Stomach (tissue), 9 donors: ENCODE measurements around the gene BCL6. TPM values are rescaled to one million over a fixed set of nuclear protein-coding genes. Genes with fewer than 3 reads are reported as not detected.
A peak's percentile ranks its signal among the peaks of the same experiment; 100 is the strongest.

ENCODE experiments used
- DNase-seq, 2 donors: peaks; one replicate each; pipeline versions ENCODE4 v3.0.0 to v3.0.0-alpha.2; 2013 to 2019
- H3K27ac ChIP-seq, 5 donors: fragments of 200-600 bp in 4 of 5; sonication (generic) in 4 of 5; one replicate each; pipeline ENCODE4 v1.5.1; 2013 to 2019; ENCODE audit warnings: mild to moderate bottlenecking in 1 of 5, moderate library complexity in 1 of 5
- H3K27me3 ChIP-seq, 3 donors: fragments of 200-600 bp; sonication (generic); one replicate each; pipeline ENCODE4 v1.5.1; 2017 to 2019; ENCODE audit warnings: mixed run types in 1 of 3
- H3K36me3 ChIP-seq, 4 donors: fragments of 200-600 bp; sonication (generic); 1 replicate in 3 of 4; 2 replicates in 1 of 4; pipeline ENCODE4 v1.5.1; 2016 to 2019
- H3K4me1 ChIP-seq, 4 donors: fragments of 200-600 bp; sonication (generic); one replicate each; pipeline ENCODE4 v1.5.1; 2016 to 2019
- H3K4me3 ChIP-seq, 4 donors: fragments of 200-600 bp; sonication (generic) in 3 of 4; one replicate each; pipeline ENCODE4 v1.5.1; 2016 to 2019; ENCODE audit warnings: mild to moderate bottlenecking in 1 of 4
- H3K9me3 ChIP-seq, 4 donors: fragments of 200-600 bp; sonication (generic); one replicate each; pipeline ENCODE4 v1.5.1; 2016 to 2019
- EP300 ChIP-seq: sonication (generic); formaldehyde crosslinking; IDR thresholded peaks from one replicate; pipeline ENCODE4 v1.6.1; 2017; ENCODE audit warnings: antibody characterized with exemption
- POLR2A ChIP-seq, 4 donors: fragments of 450-650 bp; IDR thresholded peaks; one replicate each; pipeline ENCODE4 v1.6.1; 2016; ENCODE audit warnings: antibody characterized with exemption in 4 of 4, control low read depth in 2 of 4, mild to moderate bottlenecking in 1 of 4, moderate library complexity in 1 of 4
- POLR2AphosphoS5 ChIP-seq, 3 donors: sonication (generic); formaldehyde crosslinking; IDR thresholded peaks; one replicate each; pipeline ENCODE4 v1.6.1; 2016; ENCODE audit warnings: antibody characterized with exemption in 3 of 3
- whole genome bisulfite sequencing, 5 donors: extraction: QIAGEN DNeasy Blood & Tissue Kit in 3 of 5; methylation state at CpG; one replicate each; pipeline versions ENCODE4 v1.1.5 to v1.1.7; 2013 to 2018; 5-methylcytosine and 5-hydroxymethylcytosine counted together
- intact Hi-C: fragments of 100-400 bp; cut with DNase I; formaldehyde crosslinking; loops from one replicate; pipeline ENCODE4 v1.15.1; 2023; ENCODE audit warnings: low total_unique reads
- polyA plus RNA-seq, 3 donors: library from polyadenylated mRNA; stranded (reverse); fragments of 200-250 nt; gene quantifications; one replicate each; pipeline ENCODE4 v1.2.3, GENCODE V29; 2013
- total RNA-seq, 5 donors: library from RNA; depleted of rRNA; stranded (reverse); fragments of >200 nt; gene quantifications; one replicate each; pipeline versions ENCODE4 v1.1.0 to v1.2.3, GENCODE V29; 2014 to 2016
- TF ChIP-seq, protein P1 (sequence below), 7 experiments: fragments of 450-650 bp in 4 of 7; fragments of 200-600 bp in 3 of 7; sonication (generic) in 3 of 7; IDR thresholded peaks; one replicate each; pipeline ENCODE4 v1.5.1; 2016 to 2019; ENCODE audit warnings: antibody characterized with exemption in 7 of 7, control low read depth in 2 of 7, mild to moderate bottlenecking in 1 of 7
- donor health status: healthy with polysubstance abuse.
- donor health status: Bipolar disorder and iron deficiency.
- donor health status: healthy.

Gene BCL6
- total and polyA plus RNA-seq, 8 donors = 11.1 to 112 (median 37.7) TPM

DNA sequence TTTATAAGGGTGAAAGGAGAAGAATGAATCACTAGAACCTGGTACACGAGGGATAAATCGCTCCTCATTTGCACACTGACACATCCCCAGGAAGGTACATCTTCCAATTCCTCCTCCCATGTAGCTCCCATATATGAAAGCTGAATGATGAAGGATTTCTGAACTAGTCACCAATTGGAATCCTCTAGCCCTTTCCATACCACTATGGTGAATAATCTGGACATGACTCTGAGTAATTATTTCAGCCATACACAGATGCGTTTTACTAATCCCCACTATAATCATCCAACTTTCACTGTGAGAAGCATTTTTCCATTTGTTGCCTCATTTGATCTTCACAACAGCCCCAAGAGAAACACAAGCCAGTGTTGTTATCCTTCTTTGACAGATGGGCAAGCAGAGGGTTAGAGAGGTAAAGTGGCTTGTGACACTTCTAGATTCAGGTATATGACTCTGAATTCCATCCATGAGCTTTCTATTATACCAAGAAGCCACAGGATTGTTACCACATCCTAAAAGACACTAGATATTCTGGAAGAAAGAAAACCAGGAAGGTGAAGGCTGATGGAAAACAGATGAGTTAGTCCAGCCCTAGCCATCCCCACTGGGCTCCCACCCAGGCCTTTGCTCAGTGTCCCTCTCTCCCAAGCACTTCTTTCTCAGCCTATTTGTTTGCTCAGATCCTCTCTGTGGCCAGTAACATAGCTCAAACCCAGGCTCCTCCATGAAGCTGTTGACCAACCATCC, 22.2 kb upstream of the BCL6 start:
- 88 to 91% (median 89%) methylated on average over 3 of the region's 3 CpGs for WGBS, 5 donors
- Histone ChIP-seq H3K27me3 (no peaks in the 10 kb centered on the region), H3K4me1 (peaks cover 0 to 10% (median 9%) of the 10 kb centered on the region in 4 donors), H3K27ac (no peak overlapping the region), H3K36me3 (no peaks in the 10 kb centered on the region), H3K9me3 (no peaks in the 10 kb centered on the region), H3K4me3 (no peak overlapping the region)
- no peak for DNase-seq
- TF ChIP-seq, protein P1, sequence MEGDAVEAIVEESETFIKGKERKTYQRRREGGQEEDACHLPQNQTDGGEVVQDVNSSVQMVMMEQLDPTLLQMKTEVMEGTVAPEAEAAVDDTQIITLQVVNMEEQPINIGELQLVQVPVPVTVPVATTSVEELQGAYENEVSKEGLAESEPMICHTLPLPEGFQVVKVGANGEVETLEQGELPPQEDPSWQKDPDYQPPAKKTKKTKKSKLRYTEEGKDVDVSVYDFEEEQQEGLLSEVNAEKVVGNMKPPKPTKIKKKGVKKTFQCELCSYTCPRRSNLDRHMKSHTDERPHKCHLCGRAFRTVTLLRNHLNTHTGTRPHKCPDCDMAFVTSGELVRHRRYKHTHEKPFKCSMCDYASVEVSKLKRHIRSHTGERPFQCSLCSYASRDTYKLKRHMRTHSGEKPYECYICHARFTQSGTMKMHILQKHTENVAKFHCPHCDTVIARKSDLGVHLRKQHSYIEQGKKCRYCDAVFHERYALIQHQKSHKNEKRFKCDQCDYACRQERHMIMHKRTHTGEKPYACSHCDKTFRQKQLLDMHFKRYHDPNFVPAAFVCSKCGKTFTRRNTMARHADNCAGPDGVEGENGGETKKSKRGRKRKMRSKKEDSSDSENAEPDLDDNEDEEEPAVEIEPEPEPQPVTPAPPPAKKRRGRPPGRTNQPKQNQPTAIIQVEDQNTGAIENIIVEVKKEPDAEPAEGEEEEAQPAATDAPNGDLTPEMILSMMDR (IDR thresholded peaks at IDR 0.05) = no peak
- TF ChIP-seq POLR2AphosphoS5 (IDR thresholded peaks at IDR 0.05) = no peak
- intact Hi-C loops = no loop called here

DNA sequence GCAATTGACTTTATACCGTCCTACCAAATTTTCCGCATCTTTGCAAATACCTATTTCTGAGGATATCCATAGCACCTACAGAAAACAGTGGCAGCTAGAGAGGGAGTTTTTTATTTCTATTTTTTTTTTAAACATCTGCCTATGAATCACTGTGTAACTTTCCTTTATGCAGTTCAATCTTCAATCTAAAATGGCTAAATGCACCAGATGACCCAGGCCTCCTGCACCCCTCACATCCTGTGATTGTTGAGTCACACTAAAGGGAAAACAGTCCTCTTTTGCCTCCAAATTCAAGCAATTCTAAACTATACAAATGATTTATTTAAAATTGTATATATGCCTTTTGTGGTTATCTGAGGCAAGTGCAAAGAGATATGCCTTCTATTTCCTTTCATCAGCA, 20.1 kb upstream of the BCL6 start:
- Histone ChIP-seq H3K4me3 (no peak overlapping the region), H3K27me3 (no peaks in the 10 kb centered on the region), H3K27ac (no peak overlapping the region), H3K9me3 (no peaks in the 10 kb centered on the region), H3K4me1 (peaks cover 0 to 10% (median 9%) of the 10 kb centered on the region in 4 donors), H3K36me3 (no peaks in the 10 kb centered on the region)
- WGBS, 5 donors = 94 to 99% (median 96%) methylated on average over 2 of the region's 2 CpGs
- no peak for DNase-seq
- no peak for TF ChIP-seq POLR2A (IDR thresholded peaks at IDR 0.05)
- no peak for TF ChIP-seq POLR2AphosphoS5 (IDR thresholded peaks at IDR 0.05)
- TF ChIP-seq, protein P1 (IDR thresholded peaks at IDR 0.05) = no peak
- no peak for TF ChIP-seq EP300
- intact Hi-C loops = no loop called here

DNA sequence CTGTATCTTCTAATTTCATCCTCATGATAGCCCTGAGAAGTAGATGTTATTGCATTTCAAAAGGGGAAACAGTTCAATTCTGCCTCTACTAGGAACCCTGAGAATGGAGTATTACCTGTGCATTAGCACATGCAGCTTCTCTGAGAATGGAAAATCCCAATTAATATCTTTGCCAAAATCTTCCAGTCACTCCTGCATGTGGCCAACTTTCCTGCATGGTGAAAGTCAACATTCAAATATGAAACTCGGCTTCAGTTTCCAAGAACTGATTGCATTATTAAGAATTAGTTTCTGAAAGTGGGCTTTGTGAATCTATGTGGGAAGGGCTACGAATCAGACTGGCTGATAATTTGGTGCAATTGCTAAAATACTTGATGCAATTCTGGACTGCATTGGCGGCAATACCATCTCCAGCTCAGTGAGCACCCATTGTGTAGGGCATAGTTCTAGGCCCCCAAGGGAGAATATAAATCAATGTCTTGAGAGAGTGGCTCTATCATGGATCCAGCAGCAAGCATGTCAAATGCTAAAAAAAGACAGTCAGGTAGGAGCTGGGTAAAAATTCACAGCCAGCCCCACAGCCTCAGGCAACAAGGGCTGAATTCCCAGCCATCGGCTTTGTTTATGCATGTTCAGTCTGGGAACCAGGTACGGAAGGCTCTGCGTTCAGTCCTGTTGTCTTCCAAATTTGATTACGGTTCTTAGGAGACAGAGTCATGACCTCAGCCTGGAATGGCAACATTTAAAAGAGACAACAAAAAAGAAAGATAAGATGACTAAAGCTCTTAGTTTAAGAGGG, 18.8 kb upstream of the BCL6 start:
- 37 to 64% (median 44%) methylated on average over 7 of the region's 7 CpGs for WGBS, 5 donors
- no peaks in the 10 kb centered on the region for H3K27me3 ChIP-seq

DNA sequence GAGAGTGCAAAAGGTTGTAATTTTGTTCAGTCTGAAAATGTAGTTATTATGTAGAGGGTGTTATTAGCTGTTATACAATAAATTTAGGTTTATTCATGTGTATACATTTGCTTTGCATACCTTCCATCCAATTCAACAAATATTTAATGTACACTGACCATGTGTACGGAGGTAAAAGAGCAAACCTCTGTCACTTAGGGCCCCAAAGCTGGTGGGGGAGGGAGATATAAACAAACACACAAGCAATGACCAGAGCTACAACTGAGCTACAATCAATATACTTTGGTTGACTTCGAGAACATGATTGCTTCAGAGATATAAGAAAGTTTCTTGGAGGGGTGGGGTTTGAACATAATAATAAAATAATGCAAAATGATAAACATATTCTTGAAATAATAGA, 17.5 kb upstream of the BCL6 start:
- TF ChIP-seq POLR2A (IDR thresholded peaks at IDR 0.05) = no peak
- TF ChIP-seq POLR2AphosphoS5 (IDR thresholded peaks at IDR 0.05) = no peak
- TF ChIP-seq EP300 = no peak
- TF ChIP-seq, protein P1 (IDR thresholded peaks at IDR 0.05) = no peak
- Histone ChIP-seq H3K27ac (no peak overlapping the region), H3K4me1 (peaks cover 0 to 10% (median 9%) of the 10 kb centered on the region in 4 donors), H3K27me3 (no peaks in the 10 kb centered on the region), H3K36me3 (no peaks in the 10 kb centered on the region), H3K4me3 (no peak overlapping the region), H3K9me3 (no peaks in the 10 kb centered on the region)
- intact Hi-C loops = no loop called here
- 66 to 76% (median 72%) methylated on average over 2 of the region's 2 CpGs for WGBS, 5 donors
- no peak for DNase-seq

More for the DNA sequence above, 18.8 kb upstream of the BCL6 start:
- intact Hi-C loops = no loop called here
- Histone ChIP-seq H3K27ac (peak overlapping the region in 3 of 5 donors; percentile 41 to 70 (median 70)), H3K4me1 (peaks cover 0 to 10% (median 9%) of the 10 kb centered on the region in 4 donors), H3K4me3 (no peak overlapping the region), H3K9me3 (no peaks in the 10 kb centered on the region), H3K36me3 (no peaks in the 10 kb centered on the region)
- DNase-seq = no peak
- TF ChIP-seq POLR2A (IDR thresholded peaks at IDR 0.05) (no peak), POLR2AphosphoS5 (IDR thresholded peaks at IDR 0.05) (peak in 1 of 3 donors; percentile 9), EP300 (no peak)
